Ascending aorta (tissue), 2 donors: ENCODE results near the gene ZNF429. TPM values are rescaled to one million over a fixed set of nuclear protein-coding genes. Genes with fewer than 3 reads are reported as not detected.

Source experiments
- DNase-seq, 2 donors: peaks; one replicate each; pipeline ENCODE4 v3.0.0-alpha.2; 2019; ENCODE audit warnings: low spot score in 2 of 2
- H3K27ac ChIP-seq, 2 donors: fragments of 200-600 bp; sonication (generic); one replicate each; pipeline ENCODE4 v1.5.1; 2016 to 2017; ENCODE audit warnings: mild to moderate bottlenecking in 1 of 2
- H3K27me3 ChIP-seq: fragments of 200-600 bp; sonication (generic); one replicate; pipeline ENCODE4 v1.5.1; 2017
- H3K36me3 ChIP-seq, 2 donors: fragments of 200-600 bp; sonication (generic); one replicate each; pipeline ENCODE4 v1.5.1; 2016
- H3K4me1 ChIP-seq, 2 donors: fragments of 200-600 bp; sonication (generic); one replicate each; pipeline ENCODE4 v1.5.1; 2016 to 2017; ENCODE audit warnings: mild to moderate bottlenecking in 1 of 2
- H3K4me3 ChIP-seq, 2 donors: fragments of 200-600 bp; sonication (generic); one replicate each; pipeline ENCODE4 v1.5.1; 2016 to 2017; ENCODE audit warnings: mild to moderate bottlenecking in 1 of 2
- H3K9me3 ChIP-seq, 2 donors: fragments of 200-600 bp; sonication (generic); one replicate each; pipeline ENCODE4 v1.5.1; 2016
- intact Hi-C: fragments of 100-400 bp; cut with DNase I; formaldehyde crosslinking; loops from one replicate; pipeline ENCODE4 v1.15.1; 2023
- total RNA-seq: library from RNA; depleted of rRNA; stranded (reverse); fragments of >200 nt; gene quantifications from one replicate; pipeline ENCODE4 v1.1.0, GENCODE V29; 2016
- TF ChIP-seq, protein P1 (sequence below), 3 experiments: fragments of 200-600 bp in 2 of 3; fragments of 450-650 bp in 1 of 3; sonication (generic) in 2 of 3; IDR thresholded peaks; one replicate each; pipeline ENCODE4 v1.5.1; 2016 to 2019; ENCODE audit warnings: antibody characterized with exemption in 3 of 3, mild to moderate bottlenecking in 1 of 3, moderate library complexity in 1 of 3

Gene ZNF429
- total RNA-seq, result 1.9 TPM

DNA sequence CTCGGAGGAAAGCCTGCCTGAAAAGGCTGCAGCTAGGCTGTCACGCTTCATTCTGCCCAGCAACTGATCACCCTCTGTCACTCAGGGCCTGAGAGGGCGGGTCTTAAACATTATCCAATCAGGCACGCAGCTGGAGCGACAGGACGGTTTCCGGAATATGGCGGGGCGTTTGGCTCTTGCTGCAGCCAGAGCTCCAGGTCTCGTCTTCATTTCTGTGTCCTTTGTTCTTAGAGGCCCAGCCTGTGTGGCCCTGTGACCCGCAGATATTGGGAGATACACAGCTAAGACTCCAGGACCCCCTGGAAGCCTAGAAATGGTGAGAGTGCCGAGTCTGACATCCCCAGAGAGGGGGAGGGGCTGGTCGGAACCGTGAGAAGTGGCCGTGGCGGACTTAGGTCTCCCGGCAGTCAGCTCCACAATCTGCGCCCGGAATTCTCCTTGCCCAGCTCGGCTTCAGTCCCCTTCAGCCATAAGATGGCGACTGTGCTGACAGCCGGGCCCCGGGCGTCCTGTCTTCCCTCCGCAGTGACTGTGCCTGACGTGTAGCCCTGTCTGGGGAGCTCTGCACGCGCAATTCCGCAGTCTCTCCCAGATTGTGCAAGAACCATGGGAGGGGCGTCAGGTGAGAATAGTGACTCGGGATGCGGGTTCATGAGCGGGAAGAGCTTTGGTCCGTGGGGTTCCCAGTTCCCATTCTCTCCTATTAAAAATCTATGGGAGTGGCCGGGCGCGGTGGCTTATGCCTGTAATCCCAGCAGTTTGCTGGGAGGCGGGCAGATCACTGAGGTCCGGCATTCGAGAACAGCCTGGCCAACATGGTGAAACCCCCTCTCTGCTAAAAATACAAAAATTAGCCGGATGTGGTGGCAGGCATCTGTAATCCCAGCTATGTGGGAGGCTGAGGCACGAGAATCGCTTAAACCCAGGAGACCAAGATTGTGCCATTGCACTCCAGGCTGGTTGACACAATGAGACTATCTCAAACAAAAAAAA is at the start of gene ZNF429:
Gene ZNF429 (plus strand): TSS at position 144 of the 993 bp plus-strand sequence. CDS start 170 bp downstream, at position 314.
- Histone ChIP-seq H3K4me3 (peak within 1 kb of the TSS; percentile 81 to 90), H3K36me3 (no peaks in the 10 kb centered on the region), H3K27me3 (no peaks in the 10 kb centered on the region), H3K27ac (peak within 1 kb of the TSS; percentile 96), H3K4me1 (peaks cover 0 to 15% of the 10 kb centered on the region in 2 donors), H3K9me3 (no peaks in the 10 kb centered on the region)
- peak; percentile 84 to 97 for DNase-seq
- TF ChIP-seq, protein P1, sequence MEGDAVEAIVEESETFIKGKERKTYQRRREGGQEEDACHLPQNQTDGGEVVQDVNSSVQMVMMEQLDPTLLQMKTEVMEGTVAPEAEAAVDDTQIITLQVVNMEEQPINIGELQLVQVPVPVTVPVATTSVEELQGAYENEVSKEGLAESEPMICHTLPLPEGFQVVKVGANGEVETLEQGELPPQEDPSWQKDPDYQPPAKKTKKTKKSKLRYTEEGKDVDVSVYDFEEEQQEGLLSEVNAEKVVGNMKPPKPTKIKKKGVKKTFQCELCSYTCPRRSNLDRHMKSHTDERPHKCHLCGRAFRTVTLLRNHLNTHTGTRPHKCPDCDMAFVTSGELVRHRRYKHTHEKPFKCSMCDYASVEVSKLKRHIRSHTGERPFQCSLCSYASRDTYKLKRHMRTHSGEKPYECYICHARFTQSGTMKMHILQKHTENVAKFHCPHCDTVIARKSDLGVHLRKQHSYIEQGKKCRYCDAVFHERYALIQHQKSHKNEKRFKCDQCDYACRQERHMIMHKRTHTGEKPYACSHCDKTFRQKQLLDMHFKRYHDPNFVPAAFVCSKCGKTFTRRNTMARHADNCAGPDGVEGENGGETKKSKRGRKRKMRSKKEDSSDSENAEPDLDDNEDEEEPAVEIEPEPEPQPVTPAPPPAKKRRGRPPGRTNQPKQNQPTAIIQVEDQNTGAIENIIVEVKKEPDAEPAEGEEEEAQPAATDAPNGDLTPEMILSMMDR (IDR thresholded peaks at IDR 0.05), result no peak
- intact Hi-C loops, result loop anchor here (2.0 to 10.0 kb wide), 9 partner anchors 108 to 1119 kb away; partner anchors contain the start of genes ZNF100, ZNF430, ZNF431 and ZNF493

DNA sequence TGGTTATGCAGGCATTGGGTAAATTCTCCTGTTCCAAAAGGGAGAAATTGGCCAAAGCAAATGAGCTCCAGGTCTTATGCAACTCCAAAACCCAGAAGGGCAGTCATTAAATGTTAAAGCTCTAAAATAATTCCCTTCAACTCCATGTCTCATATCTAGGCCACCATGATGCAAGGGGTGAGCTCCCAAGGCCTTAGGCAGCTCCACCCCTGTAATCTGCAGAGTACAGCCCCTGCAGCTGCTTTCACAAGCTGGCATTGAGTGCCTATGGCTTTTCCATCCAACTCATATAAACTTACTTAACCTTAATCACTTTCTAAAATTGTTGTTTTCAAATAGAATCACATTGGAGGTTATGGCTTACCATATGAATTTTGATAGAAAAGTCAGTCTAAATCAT is 44.7 kb upstream of the ZNF429 start:
- no peaks in the 10 kb centered on the region for H3K27me3 ChIP-seq
- no peak overlapping the region for H3K4me3 ChIP-seq
- TF ChIP-seq, protein P1 (IDR thresholded peaks at IDR 0.05), result no peak
- intact Hi-C loops, result no loop called here
- no peaks in the 10 kb centered on the region for H3K36me3 ChIP-seq
- no peak for DNase-seq
- H3K4me1 ChIP-seq, result no peaks in the 10 kb centered on the region
- H3K9me3 ChIP-seq, result peaks cover 4 to 10% of the 10 kb centered on the region in 2 donors
- H3K27ac ChIP-seq, result no peak overlapping the region

DNA sequence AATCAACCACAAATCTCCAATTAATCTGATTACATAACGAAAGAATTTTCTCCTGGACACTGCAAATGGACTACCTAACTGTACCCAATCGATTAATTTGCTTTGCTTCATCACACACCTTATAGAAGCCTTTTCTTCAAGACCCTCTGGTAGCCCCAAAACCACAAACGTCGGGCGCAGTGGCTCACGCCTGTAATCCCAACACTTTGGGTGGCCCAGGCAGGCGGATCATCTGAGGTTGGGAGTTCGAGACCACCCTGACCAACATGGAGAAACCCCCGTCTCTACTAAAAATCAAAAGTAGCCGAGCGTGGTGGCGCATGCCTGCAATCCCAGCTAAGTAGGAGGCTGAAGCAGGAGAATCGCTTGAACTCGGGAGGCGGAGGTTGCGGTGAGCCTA is 42.9 kb upstream of the ZNF429 start:
- Histone ChIP-seq H3K4me1 (no peaks in the 10 kb centered on the region), H3K36me3 (no peaks in the 10 kb centered on the region), H3K9me3 (peaks cover 4 to 6% of the 10 kb centered on the region in 2 donors), H3K27ac (no peak overlapping the region), H3K4me3 (no peak overlapping the region), H3K27me3 (no peaks in the 10 kb centered on the region)
- intact Hi-C loops, result no loop called here
- TF ChIP-seq, protein P1 (IDR thresholded peaks at IDR 0.05), result no peak
- DNase-seq, result no peak

DNA sequence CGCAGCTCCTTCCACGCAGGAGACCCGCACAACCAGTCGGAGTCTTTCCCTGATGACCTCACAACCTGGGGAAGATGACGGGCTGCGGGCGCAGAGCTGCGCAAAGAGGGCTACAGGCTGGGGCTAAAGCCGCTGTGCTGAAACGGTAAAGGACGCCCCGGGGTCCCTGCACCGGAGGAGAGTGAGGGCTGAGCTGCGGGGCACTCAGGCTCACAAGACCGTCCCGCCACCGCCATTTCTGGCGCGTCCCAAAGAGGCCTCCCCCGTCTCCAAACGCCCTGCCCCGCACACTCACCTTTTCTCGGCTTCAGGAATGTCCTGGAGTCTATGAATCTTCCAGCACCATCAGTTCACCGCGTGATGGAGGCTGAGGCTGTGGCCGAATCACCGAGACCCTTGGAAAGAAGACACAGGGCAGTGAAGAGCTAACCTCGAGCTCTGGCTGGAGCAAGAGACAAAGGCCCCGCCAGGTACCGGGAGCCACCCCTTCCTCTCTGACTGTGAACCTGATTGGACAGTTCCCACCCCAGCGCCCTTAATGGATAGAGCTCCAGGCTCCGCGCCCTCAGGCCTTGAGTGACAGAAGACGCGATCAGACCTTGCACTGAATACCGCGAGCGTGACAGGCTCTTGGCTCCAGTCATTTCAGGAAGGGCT is 41.8 kb upstream of the ZNF429 start:
- H3K4me3 ChIP-seq, result peak overlapping the region; percentile 14 to 64
- H3K36me3 ChIP-seq, result no peaks in the 10 kb centered on the region
- intact Hi-C loops, result no loop called here
- no peaks in the 10 kb centered on the region for H3K4me1 ChIP-seq
- H3K27ac ChIP-seq, result no peak overlapping the region
- no peaks in the 10 kb centered on the region for H3K27me3 ChIP-seq
- TF ChIP-seq, protein P1 (IDR thresholded peaks at IDR 0.05), result no peak
- no peaks in the 10 kb centered on the region for H3K9me3 ChIP-seq
- DNase-seq, result no peak

DNA sequence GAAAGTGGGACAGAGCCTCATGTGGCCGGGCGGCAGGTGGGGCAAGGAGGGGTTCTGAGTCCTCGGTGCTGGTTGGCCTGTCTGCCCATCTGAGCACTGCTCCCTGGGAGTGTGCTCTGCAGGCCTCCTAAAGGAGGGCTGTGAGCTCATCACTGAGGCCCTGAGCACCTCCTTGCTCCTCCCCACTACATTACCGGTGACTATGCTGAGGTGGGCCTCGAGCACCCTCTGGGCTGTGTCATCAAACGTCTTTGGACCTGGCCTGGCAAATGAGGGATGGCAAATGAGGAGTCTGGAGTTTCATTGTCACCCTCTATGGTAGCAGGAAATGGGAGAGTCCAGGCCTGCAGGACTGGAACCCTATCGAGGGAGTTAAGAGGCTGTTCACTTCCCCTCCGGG is 38.8 kb upstream of the ZNF429 start:
- intact Hi-C loops, result no loop called here
- no peak overlapping the region for H3K27ac ChIP-seq
- TF ChIP-seq, protein P1 (IDR thresholded peaks at IDR 0.05), result no peak
- H3K4me3 ChIP-seq, result no peak overlapping the region
- no peaks in the 10 kb centered on the region for H3K27me3 ChIP-seq
- H3K4me1 ChIP-seq, result no peaks in the 10 kb centered on the region
- no peaks in the 10 kb centered on the region for H3K9me3 ChIP-seq
- DNase-seq, result no peak
- no peaks in the 10 kb centered on the region for H3K36me3 ChIP-seq
